Measurements from ENCODE around the gene AOAH.

GRCh38 chr7:36650320-36650719 lies 74.0 kb downstream of the AOAH start:
- no peak for TF ChIP-seq CTCF (IDR thresholded peaks at IDR 0.05; ENCODE audit: insufficient read depth, low read length)
- no peak for TF ChIP-seq POLR2AphosphoS5 (IDR thresholded peaks at IDR 0.05; ENCODE audit: low read depth)
- no peak for TF ChIP-seq GABPA (IDR thresholded peaks at IDR 0.05; ENCODE audit: low read depth)
- TF ChIP-seq REST (IDR thresholded peaks at IDR 0.05; ENCODE audit: insufficient replicate concordance, low read depth) = no peak
- no peak for TF ChIP-seq SPI1 (IDR thresholded peaks at IDR 0.05; ENCODE audit: borderline replicate concordance, low read depth)
